Liver (tissue), 9 donors: ENCODE results near the gene ABHD16B. TPM values are rescaled to one million over a fixed set of nuclear protein-coding genes. Genes with fewer than 3 reads are reported as not detected.

Source experiments
- DNase-seq: peaks from one replicate; pipeline ENCODE4 v3.0.0-alpha.2; 2017; ENCODE audit warnings: low spot score
- H3K27ac ChIP-seq, 2 donors: one replicate each; pipeline ENCODE4 v1.7.0; 2013; ENCODE audit warnings: inconsistent platforms in 2 of 2, low read length in 2 of 2, control low read depth in 1 of 2, low read depth in 1 of 2, mild to moderate bottlenecking in 1 of 2
- H3K27me3 ChIP-seq, 4 donors: one replicate each; pipeline versions ENCODE4 v1.6.1 to v1.7.0; 2013; ENCODE audit warnings: low read length in 3 of 4, inconsistent platforms in 1 of 4, mild to moderate bottlenecking in 1 of 4, moderate library complexity in 1 of 4; ENCODE audit not compliant: control insufficient read depth in 4 of 4, insufficient read depth in 4 of 4
- H3K36me3 ChIP-seq, 4 donors: one replicate each; pipeline versions ENCODE4 v1.6.1 to v1.7.0; 2013; ENCODE audit warnings: low read length in 3 of 4, mild to moderate bottlenecking in 3 of 4, low read depth in 1 of 4, moderate library complexity in 1 of 4; ENCODE audit not compliant: control insufficient read depth in 4 of 4, insufficient read depth in 3 of 4
- H3K4me1 ChIP-seq, 4 donors: one replicate each; pipeline versions ENCODE4 v1.6.1 to v1.7.0; 2013; ENCODE audit warnings: low read length in 3 of 4, mild to moderate bottlenecking in 3 of 4, moderate library complexity in 1 of 4; ENCODE audit not compliant: control insufficient read depth in 4 of 4, insufficient read depth in 4 of 4
- H3K4me3 ChIP-seq, 3 donors: one replicate each; pipeline versions ENCODE4 v1.6.1 to v1.7.0; 2013; ENCODE audit warnings: low read length in 3 of 3, control low read depth in 1 of 3, low read depth in 1 of 3, mild to moderate bottlenecking in 1 of 3
- H3K9ac ChIP-seq, 2 donors: one replicate each; pipeline ENCODE4 v1.7.0; 2013; ENCODE audit warnings: low read length in 2 of 2, mild to moderate bottlenecking in 2 of 2, moderate library complexity in 2 of 2, control low read depth in 1 of 2, low read depth in 1 of 2
- H3K9me3 ChIP-seq, 4 donors: one replicate each; pipeline versions ENCODE4 v1.6.1 to v1.7.0; 2013; ENCODE audit warnings: low read length in 3 of 4; ENCODE audit not compliant: control insufficient read depth in 4 of 4
- EGR1 ChIP-seq, 2 donors: IDR thresholded peaks; 2 replicates each; pipeline ENCODE4 v1.6.1; 2016 to 2018; ENCODE audit warnings: antibody characterized with exemption in 2 of 2, low read depth in 2 of 2
- FOXA1 ChIP-seq: IDR thresholded peaks from 2 replicates; pipeline ENCODE4 v1.6.1; 2016; ENCODE audit warnings: antibody characterized with exemption
- FOXA2 ChIP-seq: IDR thresholded peaks from 2 replicates; pipeline ENCODE4 v1.6.1; 2016; ENCODE audit warnings: antibody characterized with exemption
- GABPA ChIP-seq, 2 donors: IDR thresholded peaks in 1 of 2; conservative IDR thresholded peaks in 1 of 2; 2 replicates each; pipeline ENCODE4 v1.6.1; 2016; ENCODE audit warnings: antibody characterized with exemption in 2 of 2, mild to moderate bottlenecking in 1 of 2, moderate library complexity in 1 of 2
- HNF4A ChIP-seq, 2 donors: conservative IDR thresholded peaks; 2 replicates each; pipeline ENCODE4 v1.6.1; 2016; ENCODE audit warnings: antibody characterized with exemption in 2 of 2, mild to moderate bottlenecking in 2 of 2
- HNF4G ChIP-seq: IDR thresholded peaks from 2 replicates; pipeline ENCODE4 v1.6.1; 2016; ENCODE audit warnings: antibody characterized with exemption
- JUND ChIP-seq, 2 donors: IDR thresholded peaks; 2 replicates each; pipeline ENCODE4 v1.6.1; 2016; ENCODE audit warnings: antibody characterized with exemption in 2 of 2
- NR2F2 ChIP-seq: IDR thresholded peaks from 2 replicates; pipeline ENCODE4 v1.6.1; 2016; ENCODE audit warnings: antibody characterized with exemption
- RAD21 ChIP-seq, 2 donors: IDR thresholded peaks; 2 replicates each; pipeline ENCODE4 v1.6.1; 2016; ENCODE audit warnings: antibody characterized with exemption in 2 of 2, mild to moderate bottlenecking in 2 of 2
- RXRA ChIP-seq, 2 donors: IDR thresholded peaks; 2 replicates each; pipeline ENCODE4 v1.6.1; 2017 to 2018; ENCODE audit warnings: antibody characterized with exemption in 2 of 2, mild to moderate bottlenecking in 1 of 2
- SP1 ChIP-seq: IDR thresholded peaks from 2 replicates; pipeline ENCODE4 v1.6.1; 2018; ENCODE audit warnings: antibody characterized with exemption, mild to moderate bottlenecking
- TAF1 ChIP-seq: conservative IDR thresholded peaks from 2 replicates; pipeline ENCODE4 v1.6.1; 2016; ENCODE audit warnings: antibody characterized with exemption, mild to moderate bottlenecking
- YY1 ChIP-seq: IDR thresholded peaks from 2 replicates; pipeline ENCODE4 v1.6.1; 2016; ENCODE audit warnings: antibody characterized with exemption, mild to moderate bottlenecking
- WGBS: extraction: QIAGEN DNeasy Blood & Tissue Kit; methylation state at CpG from one replicate; pipeline ENCODE4 v1.1.7; 2013; 5-methylcytosine and 5-hydroxymethylcytosine counted together
- polyA plus RNA-seq, 2 donors: library from polyadenylated mRNA; stranded (reverse) in 1 of 2; unstranded in 1 of 2; fragments of 200-250 nt in 1 of 2; fragments of >200 nt in 1 of 2; fragmentation: Nextera tagmentation in 1 of 2; extraction: Ambion mirVana in 1 of 2; gene quantifications; one replicate each; pipeline versions ENCODE4 v1.2.1 to v1.2.3, GENCODE V29; 2013 to 2015
- total RNA-seq, 2 donors: library from RNA; depleted of rRNA; stranded (reverse); fragments of >200 nt; gene quantifications; one replicate each; pipeline ENCODE4 v1.2.3, GENCODE V29; 2014
- TF ChIP-seq, protein P1 (sequence below): fragments of 150-350 bp; IDR thresholded peaks from 2 replicates; pipeline ENCODE4 v1.5.1; 2017; ENCODE audit warnings: improper control_type of control experiment, low read depth, low read length; ENCODE audit not compliant: missing input control
- TF ChIP-seq, protein P2 (sequence below): IDR thresholded peaks from 2 replicates; pipeline ENCODE4 v1.6.1; 2016; ENCODE audit warnings: antibody characterized with exemption, mild to moderate bottlenecking
- TF ChIP-seq, protein P3 (sequence below): IDR thresholded peaks from 2 replicates; pipeline ENCODE4 v1.6.1; 2016; ENCODE audit warnings: antibody characterized with exemption
- TF ChIP-seq, protein P4 (sequence below): IDR thresholded peaks from 2 replicates; pipeline ENCODE4 v1.6.1; 2016; ENCODE audit warnings: antibody characterized with exemption
- TF ChIP-seq, protein P5 (sequence below): IDR thresholded peaks from 2 replicates; pipeline ENCODE4 v1.6.1; 2016; ENCODE audit warnings: antibody characterized with exemption
- donor health status: healthy.
- donor health status: healthy.
- donor health status: healthy.
- donor health status: healthy.
- donor health status: healthy.

The ABHD16B gene
- total and polyA plus RNA-seq, 4 donors: 0.10 TPM; not detected in 3

DNA sequence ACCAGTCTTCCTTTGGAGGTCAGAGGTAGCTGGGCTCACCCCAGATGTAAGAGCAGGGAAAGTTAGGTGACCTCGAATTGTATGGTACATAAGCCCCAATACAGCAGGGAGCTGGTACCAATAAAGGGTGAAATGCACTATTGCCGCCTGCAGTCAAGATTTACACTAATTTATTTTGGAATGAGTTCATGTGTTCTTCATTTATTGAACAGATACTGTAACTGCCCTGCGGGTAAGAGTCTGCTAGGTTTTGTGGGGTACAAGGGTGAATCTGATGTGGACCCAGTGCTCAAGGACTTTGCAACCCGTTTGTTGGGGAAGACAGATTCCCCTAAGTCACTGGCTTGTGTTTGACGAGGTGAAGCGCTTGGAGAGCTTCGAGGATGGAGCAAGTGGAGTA, 31.1 kb downstream of the ABHD16B start (continued):
- TF ChIP-seq JUND (IDR thresholded peaks at IDR 0.05) (no peak), HNF4A (conservative IDR thresholded peaks at IDR 0.05) (no peak), SP1 (no peak)
- TF ChIP-seq, protein P1, sequence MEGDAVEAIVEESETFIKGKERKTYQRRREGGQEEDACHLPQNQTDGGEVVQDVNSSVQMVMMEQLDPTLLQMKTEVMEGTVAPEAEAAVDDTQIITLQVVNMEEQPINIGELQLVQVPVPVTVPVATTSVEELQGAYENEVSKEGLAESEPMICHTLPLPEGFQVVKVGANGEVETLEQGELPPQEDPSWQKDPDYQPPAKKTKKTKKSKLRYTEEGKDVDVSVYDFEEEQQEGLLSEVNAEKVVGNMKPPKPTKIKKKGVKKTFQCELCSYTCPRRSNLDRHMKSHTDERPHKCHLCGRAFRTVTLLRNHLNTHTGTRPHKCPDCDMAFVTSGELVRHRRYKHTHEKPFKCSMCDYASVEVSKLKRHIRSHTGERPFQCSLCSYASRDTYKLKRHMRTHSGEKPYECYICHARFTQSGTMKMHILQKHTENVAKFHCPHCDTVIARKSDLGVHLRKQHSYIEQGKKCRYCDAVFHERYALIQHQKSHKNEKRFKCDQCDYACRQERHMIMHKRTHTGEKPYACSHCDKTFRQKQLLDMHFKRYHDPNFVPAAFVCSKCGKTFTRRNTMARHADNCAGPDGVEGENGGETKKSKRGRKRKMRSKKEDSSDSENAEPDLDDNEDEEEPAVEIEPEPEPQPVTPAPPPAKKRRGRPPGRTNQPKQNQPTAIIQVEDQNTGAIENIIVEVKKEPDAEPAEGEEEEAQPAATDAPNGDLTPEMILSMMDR: no peak

DNA sequence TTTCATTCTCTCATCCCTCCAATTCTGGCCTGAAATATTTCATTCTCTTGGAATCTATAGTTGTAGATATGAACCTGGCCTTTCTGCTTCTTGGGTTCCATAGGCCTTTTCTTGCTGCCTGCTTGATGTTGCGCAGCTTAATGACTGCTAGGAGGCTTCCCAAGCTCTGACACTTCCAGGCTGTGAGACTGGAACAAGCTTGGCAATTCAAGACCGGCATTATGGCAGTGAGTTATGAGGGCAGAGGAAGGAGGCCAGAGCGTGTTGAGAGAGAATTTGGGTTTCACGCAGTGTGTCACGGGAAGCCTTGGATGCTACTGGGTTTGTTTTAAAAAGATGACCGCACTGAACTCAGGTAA, 32.7 kb downstream of the ABHD16B start:
- no peak for DNase-seq
- Histone ChIP-seq H3K27me3 (no peaks in the 10 kb centered on the region), H3K4me1 (peaks cover 0 to 33% (median 24%) of the 10 kb centered on the region in 4 donors), H3K9me3 (no peaks in the 10 kb centered on the region), H3K4me3 (peak overlapping the region in 2 of 3 donors; percentile 78 to 94), H3K9ac (no peak overlapping the region), H3K27ac (no peak overlapping the region), H3K36me3 (peaks cover 8 to 27% (median 16%) of the 10 kb centered on the region in 4 donors)
- TF ChIP-seq, protein P2, sequence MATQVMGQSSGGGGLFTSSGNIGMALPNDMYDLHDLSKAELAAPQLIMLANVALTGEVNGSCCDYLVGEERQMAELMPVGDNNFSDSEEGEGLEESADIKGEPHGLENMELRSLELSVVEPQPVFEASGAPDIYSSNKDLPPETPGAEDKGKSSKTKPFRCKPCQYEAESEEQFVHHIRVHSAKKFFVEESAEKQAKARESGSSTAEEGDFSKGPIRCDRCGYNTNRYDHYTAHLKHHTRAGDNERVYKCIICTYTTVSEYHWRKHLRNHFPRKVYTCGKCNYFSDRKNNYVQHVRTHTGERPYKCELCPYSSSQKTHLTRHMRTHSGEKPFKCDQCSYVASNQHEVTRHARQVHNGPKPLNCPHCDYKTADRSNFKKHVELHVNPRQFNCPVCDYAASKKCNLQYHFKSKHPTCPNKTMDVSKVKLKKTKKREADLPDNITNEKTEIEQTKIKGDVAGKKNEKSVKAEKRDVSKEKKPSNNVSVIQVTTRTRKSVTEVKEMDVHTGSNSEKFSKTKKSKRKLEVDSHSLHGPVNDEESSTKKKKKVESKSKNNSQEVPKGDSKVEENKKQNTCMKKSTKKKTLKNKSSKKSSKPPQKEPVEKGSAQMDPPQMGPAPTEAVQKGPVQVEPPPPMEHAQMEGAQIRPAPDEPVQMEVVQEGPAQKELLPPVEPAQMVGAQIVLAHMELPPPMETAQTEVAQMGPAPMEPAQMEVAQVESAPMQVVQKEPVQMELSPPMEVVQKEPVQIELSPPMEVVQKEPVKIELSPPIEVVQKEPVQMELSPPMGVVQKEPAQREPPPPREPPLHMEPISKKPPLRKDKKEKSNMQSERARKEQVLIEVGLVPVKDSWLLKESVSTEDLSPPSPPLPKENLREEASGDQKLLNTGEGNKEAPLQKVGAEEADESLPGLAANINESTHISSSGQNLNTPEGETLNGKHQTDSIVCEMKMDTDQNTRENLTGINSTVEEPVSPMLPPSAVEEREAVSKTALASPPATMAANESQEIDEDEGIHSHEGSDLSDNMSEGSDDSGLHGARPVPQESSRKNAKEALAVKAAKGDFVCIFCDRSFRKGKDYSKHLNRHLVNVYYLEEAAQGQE: no peak
- TF ChIP-seq RXRA (IDR thresholded peaks at IDR 0.05) (no peak), GABPA (IDR thresholded peaks at IDR 0.05 in 1 of 2, conservative IDR thresholded peaks at IDR 0.05 in 1 of 2) (no peak), FOXA1 (no peak), HNF4G (no peak), TAF1 (no peak), RAD21 (IDR thresholded peaks at IDR 0.05) (no peak), HNF4A (conservative IDR thresholded peaks at IDR 0.05) (no peak), NR2F2 (no peak), JUND (IDR thresholded peaks at IDR 0.05) (no peak), YY1 (no peak), SP1 (no peak), FOXA2 (no peak), EGR1 (IDR thresholded peaks at IDR 0.05; ENCODE audit: low read depth in 2 of 2) (no peak)
- TF ChIP-seq, protein P1: no peak
- TF ChIP-seq, protein P3, sequence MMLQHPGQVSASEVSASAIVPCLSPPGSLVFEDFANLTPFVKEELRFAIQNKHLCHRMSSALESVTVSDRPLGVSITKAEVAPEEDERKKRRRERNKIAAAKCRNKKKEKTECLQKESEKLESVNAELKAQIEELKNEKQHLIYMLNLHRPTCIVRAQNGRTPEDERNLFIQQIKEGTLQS: no peak
- TF ChIP-seq, protein P4, sequence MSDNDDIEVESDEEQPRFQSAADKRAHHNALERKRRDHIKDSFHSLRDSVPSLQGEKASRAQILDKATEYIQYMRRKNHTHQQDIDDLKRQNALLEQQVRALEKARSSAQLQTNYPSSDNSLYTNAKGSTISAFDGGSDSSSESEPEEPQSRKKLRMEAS: no peak
- TF ChIP-seq, protein P5, sequence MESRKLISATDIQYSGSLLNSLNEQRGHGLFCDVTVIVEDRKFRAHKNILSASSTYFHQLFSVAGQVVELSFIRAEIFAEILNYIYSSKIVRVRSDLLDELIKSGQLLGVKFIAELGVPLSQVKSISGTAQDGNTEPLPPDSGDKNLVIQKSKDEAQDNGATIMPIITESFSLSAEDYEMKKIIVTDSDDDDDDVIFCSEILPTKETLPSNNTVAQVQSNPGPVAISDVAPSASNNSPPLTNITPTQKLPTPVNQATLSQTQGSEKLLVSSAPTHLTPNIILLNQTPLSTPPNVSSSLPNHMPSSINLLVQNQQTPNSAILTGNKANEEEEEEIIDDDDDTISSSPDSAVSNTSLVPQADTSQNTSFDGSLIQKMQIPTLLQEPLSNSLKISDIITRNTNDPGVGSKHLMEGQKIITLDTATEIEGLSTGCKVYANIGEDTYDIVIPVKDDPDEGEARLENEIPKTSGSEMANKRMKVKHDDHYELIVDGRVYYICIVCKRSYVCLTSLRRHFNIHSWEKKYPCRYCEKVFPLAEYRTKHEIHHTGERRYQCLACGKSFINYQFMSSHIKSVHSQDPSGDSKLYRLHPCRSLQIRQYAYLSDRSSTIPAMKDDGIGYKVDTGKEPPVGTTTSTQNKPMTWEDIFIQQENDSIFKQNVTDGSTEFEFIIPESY: no peak
- WGBS: 30% methylated on average over 6 of the region's 6 CpGs
